ENCODE measurements around the gene ZNF709.
A peak's percentile ranks its signal among the peaks of the same experiment; 100 is the strongest.
"Not testable (repeated sequence)": the region's sequence is repeated elsewhere in the genome, so short reads cannot be mapped to it uniquely, and the experiment has no call there.

The ZNF709 gene

DNA sequence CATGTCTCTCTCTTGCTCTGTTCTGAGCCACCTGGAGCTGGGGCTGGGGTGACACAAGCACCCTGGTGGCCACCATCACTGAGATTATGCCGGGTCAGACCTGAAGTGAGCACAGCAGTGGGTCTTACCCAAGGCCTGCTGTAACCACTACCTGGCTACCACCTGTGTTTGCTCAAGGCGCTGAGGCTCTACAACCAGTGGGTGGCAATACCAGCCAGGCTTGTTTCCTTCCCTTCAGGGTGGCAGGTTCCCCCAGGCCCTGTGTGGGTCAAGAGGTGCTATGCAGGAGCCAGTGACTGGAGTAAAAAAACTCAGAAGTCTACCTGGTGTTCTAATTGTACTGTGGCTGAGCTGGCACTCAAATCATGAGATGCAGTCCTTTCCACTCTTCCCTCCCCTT, 35.8 kb downstream of the ZNF709 start:
- no peak for DNase-seq

DNA sequence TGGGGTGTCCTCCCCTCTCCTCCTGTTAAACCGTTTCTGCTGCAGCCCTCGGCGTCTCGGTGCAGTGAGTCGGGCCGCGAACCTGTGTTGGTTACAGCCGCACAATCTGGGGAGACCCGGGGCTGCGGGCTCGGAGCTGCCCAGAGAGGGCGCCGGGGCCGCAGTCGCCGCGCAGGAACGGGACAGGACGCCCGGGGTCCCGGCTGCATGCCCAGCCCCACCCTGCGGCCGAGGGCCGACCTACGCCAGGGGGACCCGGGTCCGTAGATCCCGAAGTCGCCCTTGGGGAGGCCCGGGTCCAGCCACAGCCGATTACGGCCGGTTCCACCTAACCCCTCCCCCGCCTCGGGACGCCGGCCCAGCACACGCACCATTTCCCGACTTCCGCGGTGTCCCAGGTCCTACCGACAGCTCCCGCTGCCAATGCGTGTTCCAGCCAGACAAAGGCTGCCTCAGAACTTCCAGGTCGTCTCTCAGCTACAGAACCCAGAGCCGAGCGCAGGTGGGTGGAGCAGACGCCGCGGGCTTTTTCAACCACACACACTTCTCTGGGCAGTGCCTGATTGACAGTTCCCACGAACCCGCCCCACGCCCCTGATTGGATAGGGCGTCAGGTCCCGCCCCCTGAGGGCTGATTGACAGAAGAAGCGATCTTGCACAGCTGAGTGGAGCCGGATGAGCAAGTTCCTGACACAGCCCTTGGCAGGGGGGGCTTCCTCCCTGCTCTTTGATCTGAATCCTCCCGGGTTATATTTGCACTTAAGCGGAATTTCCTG, 43.9 kb downstream of the ZNF709 start, which contains the start of gene ZNF443:
Gene ZNF443, minus strand, starts transcription at position 481 of the 776 bp plus-strand sequence. Its CDS starts 107 bp downstream, at position 374.
- DNase-seq, result peak; percentile 92

DNA sequence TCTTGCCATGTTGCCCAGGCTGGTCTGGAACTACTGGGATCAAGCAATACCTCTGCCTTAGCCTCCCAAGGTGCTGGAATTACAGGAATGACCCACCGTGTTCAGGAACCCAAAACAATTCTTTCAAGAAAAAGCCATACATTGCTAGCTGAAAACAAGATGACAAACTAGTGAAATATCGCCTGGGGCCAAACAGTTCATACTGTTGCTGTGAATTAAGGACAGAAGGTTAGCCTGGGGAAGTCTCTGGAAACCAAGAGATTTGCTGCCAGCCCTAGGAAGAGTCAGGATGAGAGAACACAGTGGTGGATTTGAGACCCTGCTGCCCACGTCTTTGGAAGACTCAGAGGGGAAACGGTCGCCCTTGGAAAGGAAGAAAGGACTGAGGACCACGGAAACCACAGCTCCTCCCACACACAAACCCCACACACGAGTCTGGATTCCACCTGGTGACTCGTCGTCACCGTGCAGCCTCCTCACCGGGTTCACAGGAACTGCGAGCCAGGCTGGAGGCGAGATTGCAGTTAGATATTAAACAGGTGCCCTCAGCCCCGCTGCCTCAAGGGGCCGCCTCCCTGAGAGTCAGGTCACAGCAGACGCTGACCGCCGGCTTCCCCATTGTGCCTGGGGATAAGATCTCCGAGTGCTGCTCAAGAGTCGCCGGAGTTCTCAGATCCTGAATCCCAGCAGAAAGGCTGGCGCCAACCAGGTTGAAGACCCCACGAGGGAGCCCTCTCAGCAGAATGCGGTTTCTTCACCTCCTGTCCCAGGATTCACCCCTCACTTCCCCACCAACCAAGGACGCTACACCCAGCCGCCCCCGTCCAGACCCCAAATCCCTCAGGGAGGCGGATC, 44.7 kb downstream of the ZNF709 start:
- not testable (repeated sequence) for DNase-seq

DNA sequence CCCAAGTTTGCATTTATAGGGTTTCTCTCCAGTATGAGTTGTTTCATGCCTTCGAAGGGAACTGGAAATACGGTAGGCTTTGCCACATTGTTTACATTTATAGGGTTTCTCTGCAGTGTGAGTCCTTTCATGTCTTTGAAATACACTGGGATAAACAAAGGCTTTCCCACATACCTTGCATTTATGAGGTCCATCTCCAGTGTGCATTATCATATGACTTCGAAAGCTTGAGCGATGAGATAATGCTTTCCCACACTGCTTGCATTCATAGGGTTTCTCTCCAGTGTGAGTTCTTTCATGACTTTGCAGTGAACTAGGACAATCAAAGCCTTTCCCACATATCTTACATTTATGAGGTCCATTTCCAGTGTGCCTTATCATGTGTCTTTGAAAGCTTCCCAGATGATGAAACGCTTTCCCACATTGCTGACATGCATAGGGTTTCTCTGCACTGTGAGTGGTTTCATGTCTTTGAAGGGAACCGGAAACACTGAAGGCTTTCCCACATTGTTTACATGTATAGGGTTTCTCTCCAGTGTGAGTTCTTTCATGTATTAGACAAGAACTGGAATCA, 53.8 kb downstream of the ZNF709 start:
- DNase-seq, result not testable (repeated sequence)

DNA sequence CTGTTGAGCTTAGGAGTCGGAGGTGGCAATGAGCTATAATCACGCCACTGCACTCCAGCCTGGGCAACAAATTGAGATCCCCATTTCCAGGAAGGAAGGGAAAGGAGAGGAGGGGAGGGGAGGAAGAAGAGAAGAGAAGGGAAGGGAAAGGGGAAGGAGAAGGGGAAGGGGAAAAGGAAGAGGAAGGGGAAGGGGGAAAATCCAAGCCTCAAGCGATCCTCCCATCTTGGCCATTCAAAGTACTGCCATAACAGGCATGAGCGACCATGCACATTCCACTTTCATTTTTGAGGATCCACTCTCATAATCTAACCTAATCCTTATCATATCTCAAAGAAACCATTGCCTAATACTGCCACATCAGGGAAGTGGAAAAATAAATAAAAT, 58.7 kb downstream of the ZNF709 start:
- DNase-seq, result no peak

DNA sequence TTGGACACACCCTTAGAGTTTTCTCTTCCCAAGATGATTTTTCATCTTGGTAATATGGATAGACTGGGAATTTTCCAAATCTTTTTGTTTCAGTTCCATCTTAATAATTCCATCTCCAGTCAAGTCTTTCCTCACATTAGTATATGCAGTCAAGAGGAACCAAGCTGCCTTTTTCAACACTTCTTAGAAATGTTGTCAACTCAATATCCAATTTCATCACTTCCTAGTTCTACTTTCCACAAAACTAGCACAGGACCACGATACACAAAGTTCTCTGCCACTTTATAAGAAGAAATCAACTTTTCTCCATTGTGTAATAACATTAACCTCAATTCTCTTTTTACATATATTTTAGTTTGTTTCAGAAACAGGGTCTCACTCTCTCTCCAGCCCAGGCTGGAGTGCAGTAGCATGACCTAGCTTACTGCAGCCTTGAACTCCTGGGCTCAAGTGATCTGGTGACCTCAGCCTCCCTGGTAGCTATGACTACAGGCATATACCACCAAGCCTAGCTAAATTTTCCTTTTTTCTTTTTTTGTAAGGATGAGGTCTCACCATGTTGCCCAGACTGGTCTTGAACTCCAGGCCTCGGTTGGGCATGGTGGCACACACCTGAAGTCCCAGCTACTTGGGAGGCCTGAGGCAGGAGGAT, 59.3 kb downstream of the ZNF709 start:
- no peak for DNase-seq

DNA sequence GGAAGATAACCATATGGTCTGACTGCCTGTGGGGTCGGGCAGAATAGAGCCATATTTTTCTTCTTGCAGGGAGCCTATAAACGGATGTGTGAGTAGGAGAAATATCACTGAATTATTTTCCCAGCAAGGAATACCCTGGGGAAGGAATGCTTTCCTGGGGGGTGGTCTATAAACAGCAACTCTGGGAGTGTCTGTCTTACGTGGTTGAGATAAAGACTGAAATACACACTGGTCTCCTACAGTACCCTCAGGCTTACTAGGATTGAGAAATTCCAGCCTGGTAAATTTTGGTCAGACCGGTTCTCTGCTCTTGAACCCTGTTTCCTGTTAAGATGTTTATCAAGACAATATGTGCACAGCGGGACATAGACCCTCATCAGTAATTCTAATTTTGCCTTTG, 67.3 kb downstream of the ZNF709 start:
- not testable (repeated sequence) for DNase-seq

DNA sequence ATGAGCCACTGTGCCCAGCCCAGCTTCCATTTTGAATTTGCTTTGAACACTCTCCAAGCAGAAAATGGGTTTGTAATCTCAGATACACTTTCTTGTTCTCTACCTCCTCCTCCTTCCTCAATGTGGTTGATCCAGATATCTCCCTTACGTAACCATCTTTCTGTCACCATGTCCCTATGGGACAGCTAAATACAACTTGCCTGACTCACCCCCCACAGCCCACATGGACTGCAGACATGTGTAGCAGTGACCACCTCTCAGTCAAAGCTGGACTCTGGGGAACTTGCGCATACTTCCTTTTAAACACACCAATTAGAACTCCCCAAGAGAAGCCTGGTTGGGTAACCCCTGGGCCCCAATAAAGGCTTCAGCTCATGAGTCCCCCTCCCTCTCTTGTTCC, 72.7 kb downstream of the ZNF709 start:
- DNase-seq, result no peak

Measured in NCI-H2107 (cell line).